GM12872 (cell line): Measurements from ENCODE around the gene LSP1.

ENCODE experiments used
- TF ChIP-seq, protein P1 (sequence below): IDR thresholded peaks from 3 replicates; pipeline ENCODE4 v1.5.1; 2011; ENCODE audit warnings: low read depth, mild to moderate bottlenecking, low read length, moderate library complexity; ENCODE audit not compliant: insufficient read depth

LSP1 gene

DNA sequence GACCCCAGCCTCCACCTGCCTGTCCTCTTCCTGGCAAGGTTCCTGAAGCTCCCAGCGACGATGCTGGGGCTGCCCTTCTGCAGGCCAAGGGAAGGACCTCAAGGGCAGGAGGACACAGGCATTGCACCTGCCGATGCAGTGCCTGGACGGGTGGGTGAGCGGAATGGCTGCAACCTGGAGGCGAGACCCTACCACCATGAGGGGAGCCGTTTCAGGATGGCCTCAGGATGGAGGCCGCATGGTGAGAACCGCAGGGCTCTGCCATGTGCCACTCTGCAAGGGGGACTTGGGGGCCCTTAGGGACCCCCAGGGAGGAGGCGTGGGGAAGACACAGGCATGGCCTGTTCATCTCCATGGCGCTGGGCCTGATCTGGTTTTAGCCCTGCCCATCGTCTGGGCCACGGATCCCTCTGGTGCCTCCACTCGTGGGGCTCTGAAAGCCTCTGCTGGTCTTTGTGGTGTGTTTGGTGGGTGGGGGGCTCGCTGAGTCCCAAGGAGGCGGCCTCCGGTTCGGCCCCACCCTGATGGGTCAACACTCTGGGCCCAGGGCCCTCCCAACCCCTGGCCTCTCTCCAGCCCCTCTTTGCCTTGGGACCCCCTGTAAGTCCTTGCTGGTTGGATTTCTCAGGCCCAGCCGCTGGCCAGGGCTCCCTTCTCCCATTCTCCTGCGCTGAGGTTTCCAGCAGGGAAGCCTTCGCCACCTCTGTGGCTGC, 1.3 kb upstream of the LSP1 start:
- TF ChIP-seq, protein P1, sequence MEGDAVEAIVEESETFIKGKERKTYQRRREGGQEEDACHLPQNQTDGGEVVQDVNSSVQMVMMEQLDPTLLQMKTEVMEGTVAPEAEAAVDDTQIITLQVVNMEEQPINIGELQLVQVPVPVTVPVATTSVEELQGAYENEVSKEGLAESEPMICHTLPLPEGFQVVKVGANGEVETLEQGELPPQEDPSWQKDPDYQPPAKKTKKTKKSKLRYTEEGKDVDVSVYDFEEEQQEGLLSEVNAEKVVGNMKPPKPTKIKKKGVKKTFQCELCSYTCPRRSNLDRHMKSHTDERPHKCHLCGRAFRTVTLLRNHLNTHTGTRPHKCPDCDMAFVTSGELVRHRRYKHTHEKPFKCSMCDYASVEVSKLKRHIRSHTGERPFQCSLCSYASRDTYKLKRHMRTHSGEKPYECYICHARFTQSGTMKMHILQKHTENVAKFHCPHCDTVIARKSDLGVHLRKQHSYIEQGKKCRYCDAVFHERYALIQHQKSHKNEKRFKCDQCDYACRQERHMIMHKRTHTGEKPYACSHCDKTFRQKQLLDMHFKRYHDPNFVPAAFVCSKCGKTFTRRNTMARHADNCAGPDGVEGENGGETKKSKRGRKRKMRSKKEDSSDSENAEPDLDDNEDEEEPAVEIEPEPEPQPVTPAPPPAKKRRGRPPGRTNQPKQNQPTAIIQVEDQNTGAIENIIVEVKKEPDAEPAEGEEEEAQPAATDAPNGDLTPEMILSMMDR: no peak

DNA sequence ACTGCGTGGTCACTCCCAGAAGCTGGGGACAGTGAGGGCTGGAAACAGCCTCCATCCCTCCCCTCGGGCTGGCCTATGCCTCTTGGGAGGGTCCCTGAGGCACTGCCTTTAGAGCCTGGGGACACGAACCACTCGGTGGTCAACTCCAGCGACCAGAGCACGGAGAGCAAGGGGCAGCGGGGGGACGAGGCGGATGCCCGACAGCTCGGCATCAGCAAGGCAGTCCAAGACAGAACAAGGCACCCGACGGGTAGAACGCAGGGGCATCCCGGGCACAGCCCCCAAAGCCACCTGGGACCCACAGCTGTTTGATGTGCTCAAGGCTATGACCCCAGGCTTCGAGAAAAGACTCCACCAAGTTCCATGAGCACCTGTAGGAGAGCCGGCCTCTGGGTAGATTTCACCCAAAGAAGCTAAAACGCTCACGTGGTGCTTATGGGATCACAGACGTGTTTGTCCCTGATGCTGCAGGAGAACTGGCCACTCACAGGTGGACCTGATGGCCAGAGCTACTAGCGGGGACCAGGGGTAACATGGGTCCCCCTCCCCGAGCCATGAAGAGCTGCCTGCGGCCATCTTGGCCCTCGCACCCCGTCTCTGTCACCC, 510 bp upstream of the LSP1 start:
- TF ChIP-seq, protein P1: no peak

DNA sequence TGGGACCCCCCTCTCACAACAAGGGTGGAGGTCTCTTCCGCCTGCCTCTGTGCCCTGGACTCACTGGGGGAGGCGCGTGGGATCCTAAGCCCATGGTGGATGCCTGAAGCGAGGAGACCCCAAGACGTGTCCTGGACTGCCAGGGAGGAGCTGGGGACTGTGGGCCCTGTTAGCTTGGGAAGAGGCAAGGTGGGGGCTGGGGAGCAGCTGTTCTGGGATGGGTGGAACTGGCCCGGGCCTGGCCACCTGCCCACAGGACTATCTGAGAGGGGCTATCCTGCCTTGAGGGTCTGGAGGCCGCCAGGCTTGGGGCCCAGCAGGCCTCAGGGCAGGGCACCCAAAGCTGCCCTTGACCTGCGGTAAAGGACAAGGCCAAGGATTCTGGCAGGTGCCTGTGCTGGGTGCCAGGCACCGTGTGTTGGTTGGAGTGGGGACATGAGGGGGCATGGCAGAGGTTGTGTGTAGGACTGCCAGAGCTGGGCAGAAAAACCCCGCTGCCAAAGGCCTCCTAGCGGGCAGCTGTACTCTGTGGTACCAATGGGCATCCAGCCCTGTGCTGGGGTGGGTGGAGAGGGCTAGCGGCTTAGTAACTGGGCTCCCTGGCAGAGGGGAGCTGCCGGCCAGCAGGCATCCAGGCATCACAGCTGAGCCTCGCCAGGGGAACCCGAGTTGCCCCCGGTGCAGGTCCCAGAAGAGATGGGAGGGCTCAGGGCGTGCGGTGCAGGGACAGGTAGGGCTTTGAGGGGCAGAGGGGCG, 670 bp downstream of the LSP1 start:
- TF ChIP-seq, protein P1: peak; percentile 38; the same call in 2 of the 3 replicates

DNA sequence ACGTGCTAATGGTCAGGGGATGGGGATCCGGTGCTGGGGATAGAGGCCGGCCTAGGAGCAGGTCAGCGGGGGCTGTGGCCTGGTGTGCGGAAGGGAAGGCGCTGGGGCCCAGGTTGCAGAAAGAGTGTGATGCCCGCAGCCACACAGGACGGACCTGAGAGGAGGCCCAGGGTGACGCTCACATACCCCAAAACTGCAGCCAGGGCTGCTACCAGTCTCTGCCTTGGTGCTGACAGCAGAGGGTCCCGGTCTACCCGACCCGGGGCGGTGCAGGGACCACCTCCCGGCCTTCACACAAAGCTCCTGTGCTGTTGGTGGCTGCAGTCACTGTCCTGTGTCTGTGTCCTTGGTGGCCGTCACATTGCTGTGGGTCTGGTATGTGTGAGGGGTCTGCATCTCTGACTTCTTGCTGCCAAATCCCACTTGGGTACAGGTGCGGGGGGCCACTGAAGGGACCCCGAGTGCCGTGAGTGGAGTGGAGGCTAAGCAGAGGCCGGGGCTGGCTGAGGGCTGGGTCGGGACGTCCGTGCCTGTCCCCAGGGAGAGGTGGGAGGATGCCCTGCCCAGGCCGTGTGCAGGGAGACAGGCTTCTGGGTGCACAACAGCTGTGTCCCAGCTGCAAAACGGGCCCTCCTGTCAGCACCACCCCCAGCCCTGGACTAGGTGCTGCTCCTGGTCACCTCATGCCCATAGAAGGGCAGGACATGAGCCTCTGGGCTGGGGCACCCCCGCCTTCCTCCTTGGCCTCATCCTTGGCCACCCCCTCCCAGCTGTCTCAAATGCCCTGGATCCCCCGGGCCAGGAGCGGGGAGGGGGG, 1.5 kb downstream of the LSP1 start:
- TF ChIP-seq, protein P1: no peak

DNA sequence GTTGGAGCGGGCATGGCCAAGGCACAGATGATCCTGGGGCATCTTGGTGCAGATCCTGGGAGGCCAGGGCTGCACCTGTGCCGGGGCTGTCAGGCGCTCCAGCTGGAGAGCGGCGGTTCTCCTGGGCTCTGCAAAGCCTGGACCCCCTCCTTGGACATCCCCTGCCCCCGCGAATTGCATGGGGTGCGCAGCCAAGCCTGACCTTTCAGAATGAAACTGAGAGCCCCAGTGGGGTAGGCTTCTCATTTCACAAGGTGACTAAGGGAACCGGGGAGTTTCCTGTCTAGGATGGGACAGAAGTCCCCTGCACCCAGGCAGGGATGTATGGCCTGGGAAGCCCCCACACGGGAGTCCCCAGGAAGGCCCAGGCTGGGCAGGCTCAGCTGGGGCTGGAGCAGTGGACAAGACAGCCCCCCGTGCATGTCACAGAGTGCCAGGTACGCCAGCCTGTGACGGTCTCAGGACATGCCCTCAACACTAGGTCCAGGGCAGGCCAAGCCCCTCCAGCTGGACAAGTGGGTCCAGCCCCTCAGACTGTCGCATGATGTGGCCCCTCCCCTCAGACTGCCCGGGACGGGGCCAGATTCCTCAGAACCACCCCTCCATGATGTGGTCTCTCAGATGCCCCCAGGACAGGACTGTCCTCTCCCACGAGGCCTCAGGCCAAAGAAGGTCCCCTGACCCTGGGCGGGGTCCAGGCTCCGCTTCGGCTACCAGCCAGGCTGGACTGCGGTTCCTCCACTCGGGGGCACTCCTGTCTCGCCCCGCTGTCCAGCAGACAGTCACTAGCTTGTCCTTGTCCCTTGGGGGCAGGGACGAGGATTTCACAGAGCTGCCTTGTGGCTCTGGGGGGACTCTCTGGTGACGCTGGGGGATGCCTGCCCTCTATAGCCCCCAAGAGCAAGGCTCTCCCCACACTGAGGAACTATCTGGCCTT, 2.3 kb downstream of the LSP1 start:
- TF ChIP-seq, protein P1: no peak

DNA sequence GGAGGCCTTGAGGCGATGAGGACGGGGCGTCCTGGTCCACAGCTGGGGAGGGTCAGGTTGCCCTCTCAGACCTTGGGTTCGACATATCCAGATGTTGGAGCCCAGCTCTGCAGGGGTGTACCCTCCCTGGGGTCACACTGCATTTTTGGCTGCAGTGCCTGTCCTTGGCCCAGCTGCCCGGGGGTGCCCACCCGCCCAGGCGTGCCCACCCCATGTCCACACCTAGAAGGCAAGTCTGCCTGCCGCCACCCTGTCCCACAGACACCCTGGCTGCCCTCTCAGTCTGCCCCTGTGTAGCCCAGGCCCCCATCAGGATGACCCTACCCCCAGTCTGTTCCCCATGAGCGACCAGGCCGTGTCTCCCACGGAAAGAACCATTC, 3.0 kb downstream of the LSP1 start:
- TF ChIP-seq, protein P1: no peak
